GM12878 (cell line): ENCODE data around the gene ARHGAP15. TPM values are rescaled to one million over a fixed set of nuclear protein-coding genes. Genes with fewer than 3 reads are reported as not detected.
A peak's percentile ranks its signal among the peaks of the same experiment; 100 is the strongest.

Source experiments
- ATAC-seq: fragments of 200-7000 bp; cut with Tn5 transposase; 3 replicates; pipeline ENCODE4 v1.9.1; 2020; ENCODE audit warnings: mild to moderate bottlenecking, moderate library complexity
- BruUV-seq: library from RNA; stranded (reverse); fragments of 400-500 nt; replicated peaks from 2 replicates; lab custom pipeline; 2021; lab: Mats Ljungman, UMichigan
- CTCF ChIA-PET: fragments of 300-600 bp; sonication (Branson Sonifier 250); formaldehyde crosslinking; extraction: SDS; loops from one replicate; lab custom pipeline; 2021; ENCODE audit warnings: inconsistent platforms; lab: Yijun Ruan, JAX
- POLR2A ChIA-PET: fragments of 350-600 bp; formaldehyde crosslinking; extraction: SDS; loops from one replicate; lab custom pipeline; 2021; ENCODE audit warnings: inconsistent platforms; lab: Charles Lee
- RAD21 ChIA-PET: fragments of 300-600 bp; sonication (Branson Sonifier 250); formaldehyde crosslinking; loops from one replicate; lab custom pipeline; 2023; ENCODE audit warnings: antibody characterized with exemption; ENCODE audit not compliant: unreplicated experiment; lab: Charles Lee
- SMC1A ChIA-PET: fragments of 300-600 bp; sonication (Branson Sonifier 250); formaldehyde crosslinking; loops from one replicate; lab custom pipeline; 2023; ENCODE audit not compliant: unreplicated experiment, uncharacterized antibody; lab: Charles Lee
- DNase-seq: peaks from one replicate; pipeline ENCODE4 v3.0.0-alpha.2; 2011; ENCODE audit warnings: low read depth, low spot score
- FAIRE-seq: peaks from 3 replicates; lab custom pipeline; 2011; peaks lifted over from hg19 to GRCh38; lab: Jason Lieb, UNC
- H2AFZ ChIP-seq: 2 replicates; pipeline ENCODE4 v1.6.0; 2011; ENCODE audit warnings: low read depth, low read length, control low read depth; ENCODE audit not compliant: control insufficient read depth
- H3K27ac ChIP-seq: 2 replicates; pipeline ENCODE4 v1.5.1; 2011; ENCODE audit warnings: control low read depth; ENCODE audit not compliant: control insufficient read depth, insufficient read depth
- H3K27me3 ChIP-seq, 2 experiments: replicated peaks in 1 of 2; 2 replicates each; pipeline versions ENCODE4 v1.6.0 to v1.6.1; 2011; ENCODE audit warnings: low read length in 1 of 2; ENCODE audit not compliant: control insufficient read depth in 2 of 2, insufficient read depth in 2 of 2
- H3K36me3 ChIP-seq, 2 experiments: 2 replicates each; pipeline ENCODE4 v1.5.1; 2011; ENCODE audit warnings: low read length in 1 of 2; ENCODE audit not compliant: control insufficient read depth in 2 of 2, insufficient read depth in 2 of 2
- H3K4me1 ChIP-seq: 2 replicates; pipeline ENCODE4 v1.6.1; 2011; ENCODE audit warnings: mild to moderate bottlenecking, low read length, moderate library complexity, mixed read lengths; ENCODE audit not compliant: control insufficient read depth, insufficient read depth
- H3K4me2 ChIP-seq: 2 replicates; pipeline ENCODE4 v1.6.0; 2011; ENCODE audit warnings: control low read depth; ENCODE audit not compliant: control insufficient read depth, insufficient read depth
- H3K4me3 ChIP-seq: fragments of 200-600 bp; sonication (generic); 2 replicates; pipeline ENCODE4 v1.5.1; 2016
- H3K79me2 ChIP-seq: 2 replicates; pipeline ENCODE4 v1.6.0; 2011; ENCODE audit warnings: low read length; ENCODE audit not compliant: control insufficient read depth, insufficient read depth
- H3K9ac ChIP-seq: 2 replicates; pipeline ENCODE4 v1.8.0; 2011; ENCODE audit warnings: low read length, control low read depth, mixed read lengths; ENCODE audit not compliant: control insufficient read depth, insufficient read depth
- H3K9me3 ChIP-seq: replicated peaks from 3 replicates; pipeline ENCODE4 v1.5.1; 2011; ENCODE audit warnings: mild to moderate bottlenecking, low read length; ENCODE audit not compliant: control insufficient read depth, insufficient read depth
- H4K20me1 ChIP-seq: 2 replicates; pipeline ENCODE4 v1.6.0; 2011; ENCODE audit not compliant: control insufficient read depth, insufficient read depth
- ATF3 ChIP-seq: IDR thresholded peaks from 2 replicates; pipeline ENCODE4 v1.6.1; 2011; ENCODE audit warnings: low read depth, mild to moderate bottlenecking, low read length, moderate library complexity, borderline replicate concordance; ENCODE audit errors: extremely low read depth
- BCL11A ChIP-seq: IDR thresholded peaks from 2 replicates; pipeline ENCODE4 v1.6.1; 2011; ENCODE audit warnings: low read depth, low read length
- CREB1 ChIP-seq: IDR thresholded peaks from 2 replicates; pipeline ENCODE4 v1.6.1; 2012; ENCODE audit warnings: low read depth, mild to moderate bottlenecking, inconsistent platforms
- CREM ChIP-seq: IDR thresholded peaks from 2 replicates; pipeline ENCODE4 v1.6.1; 2014; ENCODE audit warnings: antibody characterized with exemption, low read depth
- CUX1 ChIP-seq: IDR thresholded peaks from 2 replicates; pipeline ENCODE4 v1.6.1; 2012; ENCODE audit warnings: improper control_type of control experiment, low read depth, low read length; ENCODE audit not compliant: insufficient replicate concordance
- EED ChIP-seq: sonication (generic); IDR thresholded peaks from 2 replicates; pipeline ENCODE4 v1.6.1; 2016; ENCODE audit warnings: antibody characterized with exemption, low read depth
- EGR1 ChIP-seq, 2 experiments: IDR thresholded peaks; 1 replicate in 1 of 2; 2 replicates in 1 of 2; pipeline ENCODE4 v1.6.1; 2011 to 2012; ENCODE audit warnings: low read depth in 2 of 2, low read length in 2 of 2, borderline replicate concordance in 1 of 2, mild to moderate bottlenecking in 1 of 2, moderate library complexity in 1 of 2
- HDAC2 ChIP-seq: fragments of 200-600 bp; sonication (generic); IDR thresholded peaks from 2 replicates; pipeline ENCODE4 v1.6.1; 2017
- IRF4 ChIP-seq: IDR thresholded peaks from 2 replicates; pipeline ENCODE4 v1.6.1; 2011; ENCODE audit warnings: low read depth, low read length
- JUNB ChIP-seq: IDR thresholded peaks from 2 replicates; pipeline ENCODE4 v1.6.1; 2016; ENCODE audit warnings: antibody characterized with exemption, mild to moderate bottlenecking
- KDM1A ChIP-seq: fragments of 200-600 bp; sonication (generic); IDR thresholded peaks from 2 replicates; pipeline ENCODE4 v1.6.1; 2016; ENCODE audit warnings: borderline replicate concordance
- MTA2 ChIP-seq: fragments of 450-650 bp; IDR thresholded peaks from 2 replicates; pipeline ENCODE4 v1.6.1; 2016; ENCODE audit warnings: low read depth, mild to moderate bottlenecking, moderate library complexity
- NFIC ChIP-seq: IDR thresholded peaks from 2 replicates; pipeline ENCODE4 v1.6.1; 2012; ENCODE audit warnings: low read depth, mild to moderate bottlenecking, inconsistent platforms, low read length, moderate library complexity
- NFYA ChIP-seq: IDR thresholded peaks from 2 replicates; pipeline ENCODE4 v1.6.1; 2011; ENCODE audit warnings: low read depth, mild to moderate bottlenecking, low read length, improper control_type of control experiment, borderline replicate concordance
- NFYB ChIP-seq: IDR thresholded peaks from 2 replicates; pipeline ENCODE4 v1.6.1; 2011; ENCODE audit warnings: low read depth, mild to moderate bottlenecking, low read length, improper control_type of control experiment, moderate library complexity; ENCODE audit not compliant: insufficient read depth
- RUNX3 ChIP-seq: IDR thresholded peaks from 2 replicates; pipeline ENCODE4 v1.6.1; 2012; ENCODE audit warnings: low read length, inconsistent platforms
- TCF12 ChIP-seq: IDR thresholded peaks from 2 replicates; pipeline ENCODE4 v1.6.1; 2011; ENCODE audit warnings: low read depth, mild to moderate bottlenecking, low read length
- TCF3 ChIP-seq: IDR thresholded peaks from 2 replicates; pipeline ENCODE4 v1.6.1; 2012; ENCODE audit warnings: low read depth, mild to moderate bottlenecking, low read length, borderline replicate concordance; ENCODE audit not compliant: insufficient read depth
- YBX1 ChIP-seq: fragments of 450-650 bp; IDR thresholded peaks from 2 replicates; pipeline ENCODE4 v1.6.1; 2016; ENCODE audit warnings: antibody characterized with exemption
- ZZZ3 ChIP-seq: IDR thresholded peaks from 2 replicates; pipeline ENCODE4 v1.6.1; 2011; ENCODE audit warnings: low read depth; ENCODE audit not compliant: control insufficient read depth, insufficient read length
- WGBS: methylation state at CpG from one replicate; pipeline ENCODE4 v1.1.6; 2016; ENCODE audit warnings: low lambda C conversion rate; ENCODE audit not compliant: insufficient replicate concordance, insufficient coverage; ENCODE audit errors: missing lambda C conversion rate; 5-methylcytosine and 5-hydroxymethylcytosine counted together
- in situ Hi-C: fragments of 300-500 bp; cut with MboI; formaldehyde crosslinking; loops from 9 replicates; pipeline ENCODE4 v1.14.3; 2018; ENCODE audit warnings: mixed read lengths
- intact Hi-C: fragments of 100-400 bp; cut with micrococcal nuclease; formaldehyde crosslinking; loops from one replicate; pipeline ENCODE4 v1.14.2; 2022; ENCODE audit not compliant: unreplicated experiment
- polyA plus RNA-seq, 11 experiments: library from polyadenylated mRNA; depleted of rRNA in 4 of 11; unstranded in 6 of 11; stranded (reverse) in 5 of 11; fragments of >200 nt; fragmentation: Nextera tagmentation in 4 of 11; fragmentation: Illumina TruSeq in 1 of 11; extraction: Ambion mirVana in 4 of 11; extraction: Trizol in 1 of 11; gene quantifications; 1 replicate in 1 of 11; 2 replicates in 10 of 11; pipeline versions ENCODE4 v1.2.1 to v1.2.3, GENCODE V29; 2011 to 2016; ENCODE audit warnings: inconsistent platforms in 2 of 11, missing spikeins in 2 of 11, low read depth in 1 of 11
- total RNA-seq, 4 experiments: library from RNA; depleted of rRNA in 3 of 4; stranded (reverse); fragments of >200 nt in 3 of 4; fragmentation: Illumina TruSeq in 1 of 4; extraction: Trizol in 1 of 4; gene quantifications; 2 replicates each; pipeline versions ENCODE4 v1.2.1 to v1.2.3, GENCODE V29; 2013 to 2021

ARHGAP15 gene
- total and polyA plus RNA-seq, 10 of the 15 experiments (the other 5 are each of a cell fraction or from before 2014, with no cell fraction given), result 38.0 to 92.6 (median 66.7) TPM

GRCh38 chr2:143183804-143184463 is 54.7 kb downstream of the ARHGAP15 start:
- DNase-seq, result peak; percentile 27
- peak overlapping the region; percentile 6; the same call in 1 of the 2 replicates for H3K27ac ChIP-seq
- POLR2A ChIA-PET, result interaction anchor here (0.6 to 1.4 kb wide), 2 partner anchors 14 to 17 kb away, joined by 3 to 4 read pairs; no protein-coding TSS in a partner anchor
- no peak overlapping the region for H3K4me3 ChIP-seq
- peaks cover 8% of the 10 kb centered on the region for H3K9me3 ChIP-seq
- H3K9ac ChIP-seq, result no peak overlapping the region
- SMC1A ChIA-PET, result interaction anchor here (0.7 to 3.7 kb wide), 14 partner anchors 10 to 1653 kb away, joined by 3 to 13 read pairs (median 4); no protein-coding TSS in a partner anchor
- H3K36me3 ChIP-seq, result no peaks in the 10 kb centered on the region
- 2% methylated on average over 5 of the region's 5 CpGs for WGBS
- RAD21 ChIA-PET, result interaction anchor here (1.0 to 1.4 kb wide), 5 partner anchors 41 to 73 kb away, joined by 3 to 5 read pairs (median 4); no protein-coding TSS in a partner anchor
- H4K20me1 ChIP-seq, result no peaks in the 10 kb centered on the region
- H2AFZ ChIP-seq, result no peak overlapping the region
- ATAC-seq, result peak; percentile 80
- TSS peak; percentile 14 for BruUV-seq
- no peaks in the 10 kb centered on the region for H3K27me3 ChIP-seq
- H3K79me2 ChIP-seq, result peaks cover 4% of the 10 kb centered on the region
- peak; percentile 57 for FAIRE-seq
- TF ChIP-seq CREM (peak; percentile 39; the same call in 1 of the 2 replicates), ATF3 (no peak), HDAC2 (no peak), MTA2 (no peak), BCL11A (peak; percentile 8; the same call in 1 of the 2 replicates), NFYA (no peak), IRF4 (0 out of 2 replicates have a peak, but pooled peaks have one; percentile 29), JUNB (peak; percentile 88), EGR1 (IDR thresholded peaks at IDR 0.05; ENCODE audit: borderline replicate concordance in 1 of 2, low read depth in 2 of 2, low read length in 2 of 2) (no peak), CREB1 (0 out of 2 replicates have a peak, but pooled peaks have one; percentile 31), NFYB (no peak), ZZZ3 (no peak), CUX1 (no peak), EED (peak; percentile 46; the same call in 1 of the 2 replicates), TCF12 (0 out of 2 replicates have a peak, but pooled peaks have one; percentile 4), RUNX3 (peak; percentile 49), YBX1 (no peak), NFIC (peak; percentile 58), TCF3 (no peak), KDM1A (no peak)
- intact Hi-C loops, result no loop called here
- in situ Hi-C loops, result no loop called here
- CTCF ChIA-PET, result interaction anchor here (0.7 to 3.3 kb wide), 10 partner anchors 11 to 151 kb away, joined by 3 to 14 read pairs (median 4); no protein-coding TSS in a partner anchor
- H3K4me2 ChIP-seq, result peak overlapping the region; percentile 35; the same call in 1 of the 2 replicates
- peaks cover 9% of the 10 kb centered on the region for H3K4me1 ChIP-seq
